AML-193 (cell line): ENCODE measurements around the gene GRIFIN.

ENCODE experiments used
- DNase-seq, 2 experiments: peaks; one replicate each; lab custom pipeline; 2025; lab: John Stamatoyannopoulos, UW

The GRIFIN gene

DNA sequence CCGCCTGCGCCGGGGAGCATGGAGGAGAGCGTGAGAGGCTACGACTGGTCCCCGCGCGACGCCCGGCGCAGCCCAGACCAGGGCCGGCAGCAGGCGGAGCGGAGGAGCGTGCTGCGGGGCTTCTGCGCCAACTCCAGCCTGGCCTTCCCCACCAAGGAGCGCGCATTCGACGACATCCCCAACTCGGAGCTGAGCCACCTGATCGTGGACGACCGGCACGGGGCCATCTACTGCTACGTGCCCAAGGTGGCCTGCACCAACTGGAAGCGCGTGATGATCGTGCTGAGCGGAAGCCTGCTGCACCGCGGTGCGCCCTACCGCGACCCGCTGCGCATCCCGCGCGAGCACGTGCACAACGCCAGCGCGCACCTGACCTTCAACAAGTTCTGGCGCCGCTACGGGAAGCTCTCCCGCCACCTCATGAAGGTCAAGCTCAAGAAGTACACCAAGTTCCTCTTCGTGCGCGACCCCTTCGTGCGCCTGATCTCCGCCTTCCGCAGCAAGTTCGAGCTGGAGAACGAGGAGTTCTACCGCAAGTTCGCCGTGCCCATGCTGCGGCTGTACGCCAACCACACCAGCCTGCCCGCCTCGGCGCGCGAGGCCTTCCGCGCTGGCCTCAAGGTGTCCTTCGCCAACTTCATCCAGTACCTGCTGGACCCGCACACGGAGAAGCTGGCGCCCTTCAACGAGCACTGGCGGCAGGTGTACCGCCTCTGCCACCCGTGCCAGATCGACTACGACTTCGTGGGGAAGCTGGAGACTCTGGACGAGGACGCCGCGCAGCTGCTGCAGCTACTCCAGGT, 43.1 kb downstream of the GRIFIN start:
- no peak for DNase-seq

GRCh38 chr7:2431260-2431867, 44.8 kb downstream of the GRIFIN start:
- peak; percentile 55 to 59 for DNase-seq

DNA sequence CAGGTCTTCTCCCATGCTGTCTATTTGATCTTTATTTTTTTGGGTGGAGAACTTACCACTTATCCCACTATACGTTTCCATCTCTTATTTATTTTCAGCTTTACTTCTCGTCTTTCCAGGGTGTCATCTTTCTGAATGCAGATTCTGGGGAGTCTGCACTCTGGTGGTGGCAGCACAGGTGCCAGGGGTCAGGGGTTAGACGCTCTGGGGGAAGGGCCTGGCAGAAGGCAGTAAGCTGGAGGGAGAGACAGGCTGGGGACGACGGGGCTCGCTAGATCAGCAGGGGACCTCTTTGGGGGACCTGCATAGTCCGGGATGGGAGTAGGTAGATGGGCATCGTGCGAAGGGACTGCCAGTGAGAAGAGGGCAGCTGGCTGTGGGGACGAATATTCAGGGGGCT, 50.4 kb downstream of the GRIFIN start:
- no peak for DNase-seq
